ENCODE data around the gene THRAP3.

DNA sequence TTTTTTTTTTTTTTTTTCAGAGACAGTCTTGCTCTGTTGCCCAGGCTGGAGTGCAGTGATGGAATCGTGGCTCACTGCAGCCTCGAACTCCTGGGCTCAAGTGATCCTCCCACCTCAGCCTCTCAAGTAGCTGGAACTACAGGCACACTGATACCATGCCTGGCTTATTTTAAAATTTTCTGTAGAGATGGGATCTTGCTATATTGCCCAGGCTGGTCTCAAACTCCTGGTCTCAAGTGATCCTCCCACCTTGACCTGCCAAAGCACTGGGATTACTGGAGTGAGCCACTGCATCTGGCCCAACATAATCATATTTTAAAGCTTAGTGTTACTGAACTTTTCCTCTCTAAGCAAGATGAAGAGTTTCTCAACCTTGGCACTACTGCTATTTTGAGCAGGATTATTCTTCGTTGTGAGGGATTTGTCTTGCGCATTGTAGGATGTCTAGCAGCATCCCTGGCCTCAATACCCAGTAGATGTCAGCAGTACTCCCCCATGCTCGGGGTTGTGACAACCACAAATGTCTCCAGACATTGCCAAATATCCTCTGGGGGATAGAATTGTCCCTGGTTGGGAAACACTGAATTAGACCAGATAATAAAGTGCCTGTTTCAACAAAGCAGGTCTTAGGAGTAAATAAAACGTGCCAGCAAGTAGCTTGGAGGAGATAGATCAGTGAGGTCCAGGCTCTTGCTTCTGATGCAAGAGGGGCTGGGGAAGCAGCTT lies 15.1 kb upstream of the THRAP3 start:
- TF ChIP-seq GABPB1 (CRISPR knock-in tag; IDR thresholded peaks at IDR 0.05) (no peak), MAX (CRISPR knock-in tag; IDR thresholded peaks at IDR 0.05) (no peak), ZNF416 (CRISPR knock-in tag; IDR thresholded peaks at IDR 0.05) (no peak), ZNF671 (CRISPR knock-in tag; IDR thresholded peaks at IDR 0.05) (no peak), ATF3 (CRISPR knock-in tag; conservative IDR thresholded peaks at IDR 0.05) (no peak), CREB1 (CRISPR knock-in tag; IDR thresholded peaks at IDR 0.05) (no peak), FOXP4 (CRISPR knock-in tag; IDR thresholded peaks at IDR 0.05) (no peak), ZNF263 (CRISPR knock-in tag; IDR thresholded peaks at IDR 0.05; ENCODE audit: low read depth) (no peak), TCF7 (CRISPR knock-in tag; IDR thresholded peaks at IDR 0.05; ENCODE audit: low read depth) (no peak)
- TF ChIP-seq, protein P1, sequence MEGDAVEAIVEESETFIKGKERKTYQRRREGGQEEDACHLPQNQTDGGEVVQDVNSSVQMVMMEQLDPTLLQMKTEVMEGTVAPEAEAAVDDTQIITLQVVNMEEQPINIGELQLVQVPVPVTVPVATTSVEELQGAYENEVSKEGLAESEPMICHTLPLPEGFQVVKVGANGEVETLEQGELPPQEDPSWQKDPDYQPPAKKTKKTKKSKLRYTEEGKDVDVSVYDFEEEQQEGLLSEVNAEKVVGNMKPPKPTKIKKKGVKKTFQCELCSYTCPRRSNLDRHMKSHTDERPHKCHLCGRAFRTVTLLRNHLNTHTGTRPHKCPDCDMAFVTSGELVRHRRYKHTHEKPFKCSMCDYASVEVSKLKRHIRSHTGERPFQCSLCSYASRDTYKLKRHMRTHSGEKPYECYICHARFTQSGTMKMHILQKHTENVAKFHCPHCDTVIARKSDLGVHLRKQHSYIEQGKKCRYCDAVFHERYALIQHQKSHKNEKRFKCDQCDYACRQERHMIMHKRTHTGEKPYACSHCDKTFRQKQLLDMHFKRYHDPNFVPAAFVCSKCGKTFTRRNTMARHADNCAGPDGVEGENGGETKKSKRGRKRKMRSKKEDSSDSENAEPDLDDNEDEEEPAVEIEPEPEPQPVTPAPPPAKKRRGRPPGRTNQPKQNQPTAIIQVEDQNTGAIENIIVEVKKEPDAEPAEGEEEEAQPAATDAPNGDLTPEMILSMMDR (IDR thresholded peaks at IDR 0.05), result no peak
- TF ChIP-seq, protein P2, sequence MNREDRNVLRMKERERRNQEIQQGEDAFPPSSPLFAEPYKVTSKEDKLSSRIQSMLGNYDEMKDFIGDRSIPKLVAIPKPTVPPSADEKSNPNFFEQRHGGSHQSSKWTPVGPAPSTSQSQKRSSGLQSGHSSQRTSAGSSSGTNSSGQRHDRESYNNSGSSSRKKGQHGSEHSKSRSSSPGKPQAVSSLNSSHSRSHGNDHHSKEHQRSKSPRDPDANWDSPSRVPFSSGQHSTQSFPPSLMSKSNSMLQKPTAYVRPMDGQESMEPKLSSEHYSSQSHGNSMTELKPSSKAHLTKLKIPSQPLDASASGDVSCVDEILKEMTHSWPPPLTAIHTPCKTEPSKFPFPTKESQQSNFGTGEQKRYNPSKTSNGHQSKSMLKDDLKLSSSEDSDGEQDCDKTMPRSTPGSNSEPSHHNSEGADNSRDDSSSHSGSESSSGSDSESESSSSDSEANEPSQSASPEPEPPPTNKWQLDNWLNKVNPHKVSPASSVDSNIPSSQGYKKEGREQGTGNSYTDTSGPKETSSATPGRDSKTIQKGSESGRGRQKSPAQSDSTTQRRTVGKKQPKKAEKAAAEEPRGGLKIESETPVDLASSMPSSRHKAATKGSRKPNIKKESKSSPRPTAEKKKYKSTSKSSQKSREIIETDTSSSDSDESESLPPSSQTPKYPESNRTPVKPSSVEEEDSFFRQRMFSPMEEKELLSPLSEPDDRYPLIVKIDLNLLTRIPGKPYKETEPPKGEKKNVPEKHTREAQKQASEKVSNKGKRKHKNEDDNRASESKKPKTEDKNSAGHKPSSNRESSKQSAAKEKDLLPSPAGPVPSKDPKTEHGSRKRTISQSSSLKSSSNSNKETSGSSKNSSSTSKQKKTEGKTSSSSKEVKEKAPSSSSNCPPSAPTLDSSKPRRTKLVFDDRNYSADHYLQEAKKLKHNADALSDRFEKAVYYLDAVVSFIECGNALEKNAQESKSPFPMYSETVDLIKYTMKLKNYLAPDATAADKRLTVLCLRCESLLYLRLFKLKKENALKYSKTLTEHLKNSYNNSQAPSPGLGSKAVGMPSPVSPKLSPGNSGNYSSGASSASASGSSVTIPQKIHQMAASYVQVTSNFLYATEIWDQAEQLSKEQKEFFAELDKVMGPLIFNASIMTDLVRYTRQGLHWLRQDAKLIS (CRISPR knock-in tag; IDR thresholded peaks at IDR 0.05; ENCODE audit: borderline replicate concordance), result no peak
- TF ChIP-seq, protein P3, sequence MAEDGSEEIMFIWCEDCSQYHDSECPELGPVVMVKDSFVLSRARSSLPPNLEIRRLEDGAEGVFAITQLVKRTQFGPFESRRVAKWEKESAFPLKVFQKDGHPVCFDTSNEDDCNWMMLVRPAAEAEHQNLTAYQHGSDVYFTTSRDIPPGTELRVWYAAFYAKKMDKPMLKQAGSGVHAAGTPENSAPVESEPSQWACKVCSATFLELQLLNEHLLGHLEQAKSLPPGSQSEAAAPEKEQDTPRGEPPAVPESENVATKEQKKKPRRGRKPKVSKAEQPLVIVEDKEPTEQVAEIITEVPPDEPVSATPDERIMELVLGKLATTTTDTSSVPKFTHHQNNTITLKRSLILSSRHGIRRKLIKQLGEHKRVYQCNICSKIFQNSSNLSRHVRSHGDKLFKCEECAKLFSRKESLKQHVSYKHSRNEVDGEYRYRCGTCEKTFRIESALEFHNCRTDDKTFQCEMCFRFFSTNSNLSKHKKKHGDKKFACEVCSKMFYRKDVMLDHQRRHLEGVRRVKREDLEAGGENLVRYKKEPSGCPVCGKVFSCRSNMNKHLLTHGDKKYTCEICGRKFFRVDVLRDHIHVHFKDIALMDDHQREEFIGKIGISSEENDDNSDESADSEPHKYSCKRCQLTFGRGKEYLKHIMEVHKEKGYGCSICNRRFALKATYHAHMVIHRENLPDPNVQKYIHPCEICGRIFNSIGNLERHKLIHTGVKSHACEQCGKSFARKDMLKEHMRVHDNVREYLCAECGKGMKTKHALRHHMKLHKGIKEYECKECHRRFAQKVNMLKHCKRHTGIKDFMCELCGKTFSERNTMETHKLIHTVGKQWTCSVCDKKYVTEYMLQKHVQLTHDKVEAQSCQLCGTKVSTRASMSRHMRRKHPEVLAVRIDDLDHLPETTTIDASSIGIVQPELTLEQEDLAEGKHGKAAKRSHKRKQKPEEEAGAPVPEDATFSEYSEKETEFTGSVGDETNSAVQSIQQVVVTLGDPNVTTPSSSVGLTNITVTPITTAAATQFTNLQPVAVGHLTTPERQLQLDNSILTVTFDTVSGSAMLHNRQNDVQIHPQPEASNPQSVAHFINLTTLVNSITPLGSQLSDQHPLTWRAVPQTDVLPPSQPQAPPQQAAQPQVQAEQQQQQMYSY (CRISPR knock-in tag; IDR thresholded peaks at IDR 0.05), result no peak
- TF ChIP-seq, protein P4, sequence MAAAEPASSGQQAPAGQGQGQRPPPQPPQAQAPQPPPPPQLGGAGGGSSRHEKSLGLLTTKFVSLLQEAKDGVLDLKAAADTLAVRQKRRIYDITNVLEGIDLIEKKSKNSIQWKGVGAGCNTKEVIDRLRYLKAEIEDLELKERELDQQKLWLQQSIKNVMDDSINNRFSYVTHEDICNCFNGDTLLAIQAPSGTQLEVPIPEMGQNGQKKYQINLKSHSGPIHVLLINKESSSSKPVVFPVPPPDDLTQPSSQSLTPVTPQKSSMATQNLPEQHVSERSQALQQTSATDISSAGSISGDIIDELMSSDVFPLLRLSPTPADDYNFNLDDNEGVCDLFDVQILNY (CRISPR knock-in tag; IDR thresholded peaks at IDR 0.05), result no peak
- TF ChIP-seq, protein P5, sequence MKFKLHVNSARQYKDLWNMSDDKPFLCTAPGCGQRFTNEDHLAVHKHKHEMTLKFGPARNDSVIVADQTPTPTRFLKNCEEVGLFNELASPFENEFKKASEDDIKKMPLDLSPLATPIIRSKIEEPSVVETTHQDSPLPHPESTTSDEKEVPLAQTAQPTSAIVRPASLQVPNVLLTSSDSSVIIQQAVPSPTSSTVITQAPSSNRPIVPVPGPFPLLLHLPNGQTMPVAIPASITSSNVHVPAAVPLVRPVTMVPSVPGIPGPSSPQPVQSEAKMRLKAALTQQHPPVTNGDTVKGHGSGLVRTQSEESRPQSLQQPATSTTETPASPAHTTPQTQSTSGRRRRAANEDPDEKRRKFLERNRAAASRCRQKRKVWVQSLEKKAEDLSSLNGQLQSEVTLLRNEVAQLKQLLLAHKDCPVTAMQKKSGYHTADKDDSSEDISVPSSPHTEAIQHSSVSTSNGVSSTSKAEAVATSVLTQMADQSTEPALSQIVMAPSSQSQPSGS (CRISPR knock-in tag; IDR thresholded peaks at IDR 0.05; ENCODE audit: borderline replicate concordance, low read depth), result no peak
